ENCODE results near the gene PRAF2. TPM values are rescaled to one million over a fixed set of nuclear protein-coding genes. Genes with fewer than 3 reads are reported as not detected.

Gene PRAF2
- total RNA-seq, 1 experiment from 2014 or later: 36.3 TPM

GRCh38 chrX:49061490-49061889 is 12.3 kb downstream of the PRAF2 start:
- no peak overlapping the region for H3K27ac ChIP-seq (ENCODE audit: low read length)
- H3K36me3 ChIP-seq (ENCODE audit: control insufficient read depth, insufficient read depth, low read length): no peaks in the 10 kb centered on the region; the same call in 1 of the 2 replicates
- no TSS peak for BruUV-seq (replicated peaks)
- H3K9me3 ChIP-seq (ENCODE audit: control insufficient read depth, insufficient read depth, low read depth, low read length): no peaks in the 10 kb centered on the region
- CTCF ChIA-PET: no interaction called here
- no peaks in the 10 kb centered on the region for H3K27me3 ChIP-seq (ENCODE audit: control insufficient read depth, insufficient read depth, low read length)
- in situ Hi-C loops (cut with HindIII; ENCODE audit: low pct_unique_long_range_greater_than_20kb, low sequenced_read_pairs) (no loop called here), intact Hi-C loops (cut with micrococcal nuclease; ENCODE audit: unreplicated experiment) (no loop called here)
- no peaks in the 10 kb centered on the region for H3K4me1 ChIP-seq (ENCODE audit: control insufficient read depth, insufficient read depth, low read length)
- no peak for TF ChIP-seq SIN3A (IDR thresholded peaks at IDR 0.05; ENCODE audit: borderline replicate concordance, insufficient read depth, low read depth, low read length)
- no peak overlapping the region for H3K4me3 ChIP-seq (ENCODE audit: low read depth in 2 of 2, low read length in 2 of 2)
- ATAC-seq (no peak), DNase-seq (ENCODE audit: low read depth, low spot score) (no peak)
- POLR2A ChIA-PET: no interaction called here

- no peaks in the 10 kb centered on the region for H3K4me1 ChIP-seq (ENCODE audit: control insufficient read depth, insufficient read depth, low read length)
- in situ Hi-C loops (cut with HindIII; ENCODE audit: low pct_unique_long_range_greater_than_20kb, low sequenced_read_pairs): no loop called here
- DNase-seq (ENCODE audit: low read depth, low spot score): no peak
- TF ChIP-seq REST (IDR thresholded peaks at IDR 0.05; ENCODE audit: insufficient read depth in 1 of 2, low read depth in 2 of 2, low read length in 1 of 2) (no peak), POLR2AphosphoS5 (IDR thresholded peaks at IDR 0.05; ENCODE audit: low read depth, low read length) (no peak), SIN3A (IDR thresholded peaks at IDR 0.05; ENCODE audit: borderline replicate concordance, insufficient read depth, low read depth, low read length) (no peak), TCF7L2 (IDR thresholded peaks at IDR 0.05; ENCODE audit: low read depth, low read length) (no peak), CTCF (IDR thresholded peaks at IDR 0.05) (no peak)
- H3K36me3 ChIP-seq (ENCODE audit: control insufficient read depth, insufficient read depth, low read length): no peaks in the 10 kb centered on the region; the same call in 1 of the 2 replicates
- BruUV-seq (replicated peaks): no TSS peak
- no peaks in the 10 kb centered on the region for H3K9me3 ChIP-seq (ENCODE audit: control insufficient read depth, insufficient read depth, low read depth, low read length)
- no peak overlapping the region for H3K27ac ChIP-seq (ENCODE audit: low read length)
- ChIA-PET CTCF (no interaction called here), POLR2A (no interaction called here)
- no peak for ATAC-seq
- no peaks in the 10 kb centered on the region for H3K27me3 ChIP-seq (ENCODE audit: control insufficient read depth, insufficient read depth, low read length)
- no peak overlapping the region for H3K4me3 ChIP-seq (ENCODE audit: low read depth in 2 of 2, low read length in 2 of 2)
- intact Hi-C loops (cut with micrococcal nuclease; ENCODE audit: unreplicated experiment): no loop called here
These were observed 12.9 kb downstream of the PRAF2 start for GRCh38 chrX:49060914-49061313.

GRCh38 chrX:49059681-49060085 is 14.1 kb downstream of the PRAF2 start:
- no peak for TF ChIP-seq POLR2AphosphoS5 (IDR thresholded peaks at IDR 0.05; ENCODE audit: low read depth, low read length)
- DNase-seq (ENCODE audit: low read depth, low spot score): no peak
- no peaks in the 10 kb centered on the region; the same call in 1 of the 2 replicates for H3K36me3 ChIP-seq (ENCODE audit: control insufficient read depth, insufficient read depth, low read length)
- intact Hi-C loops (cut with micrococcal nuclease; ENCODE audit: unreplicated experiment) (no loop called here), in situ Hi-C loops (cut with HindIII; ENCODE audit: low pct_unique_long_range_greater_than_20kb, low sequenced_read_pairs) (no loop called here)
- H3K27me3 ChIP-seq (ENCODE audit: control insufficient read depth, insufficient read depth, low read length): no peaks in the 10 kb centered on the region
- H3K9me3 ChIP-seq (ENCODE audit: control insufficient read depth, insufficient read depth, low read depth, low read length): no peaks in the 10 kb centered on the region
- POLR2A ChIA-PET: interaction anchor here (0.5 kb wide), 1 partner anchor 112 kb away, joined by 3 read pairs; the partner anchor contains the start of gene PLP2
- no peaks in the 10 kb centered on the region; the same call in 1 of the 2 replicates for H3K4me1 ChIP-seq (ENCODE audit: control insufficient read depth, insufficient read depth, low read length)
- H3K4me3 ChIP-seq (ENCODE audit: low read depth in 2 of 2, low read length in 2 of 2): no peak overlapping the region
- no peak for ATAC-seq
- CTCF ChIA-PET: interaction anchor here (0.6 kb wide), 1 partner anchor 133 kb away, joined by 3 read pairs; no protein-coding TSS in a partner anchor
- no TSS peak for BruUV-seq (replicated peaks)
- H3K27ac ChIP-seq (ENCODE audit: low read length): no peak overlapping the region

All from Panc1 (cell line).